ENCODE data around the gene PAQR5. TPM values are rescaled to one million over a fixed set of nuclear protein-coding genes. Genes with fewer than 3 reads are reported as not detected.
A peak's percentile ranks its signal among the peaks of the same experiment; 100 is the strongest.
"Not testable (repeated sequence)": the region's sequence is repeated elsewhere in the genome, so short reads cannot be mapped to it uniquely, and the experiment has no call there.

Gene PAQR5
- total RNA-seq, 2 donors from 2014 or later = 36.3 to 71.1 TPM

GRCh38 chr15:69377216-69377970, 78.7 kb downstream of the PAQR5 start:
- no peaks in the 10 kb centered on the region for H3K4me1 ChIP-seq
- H3K4me3 ChIP-seq = no peak overlapping the region
- no peaks in the 10 kb centered on the region for H3K9me3 ChIP-seq
- H3K9ac ChIP-seq (ENCODE audit: low read depth in 2 of 2, low read length in 2 of 2) = no peak overlapping the region
- no peaks in the 10 kb centered on the region for H3K27me3 ChIP-seq
- intact Hi-C loops (cut with DNase I) = no loop called here
- no peak overlapping the region for H3K27ac ChIP-seq
- no peak for TF ChIP-seq CTCF (IDR thresholded peaks at IDR 0.05)
- H3K36me3 ChIP-seq = no peaks in the 10 kb centered on the region
- DNase-seq = no peak

DNA sequence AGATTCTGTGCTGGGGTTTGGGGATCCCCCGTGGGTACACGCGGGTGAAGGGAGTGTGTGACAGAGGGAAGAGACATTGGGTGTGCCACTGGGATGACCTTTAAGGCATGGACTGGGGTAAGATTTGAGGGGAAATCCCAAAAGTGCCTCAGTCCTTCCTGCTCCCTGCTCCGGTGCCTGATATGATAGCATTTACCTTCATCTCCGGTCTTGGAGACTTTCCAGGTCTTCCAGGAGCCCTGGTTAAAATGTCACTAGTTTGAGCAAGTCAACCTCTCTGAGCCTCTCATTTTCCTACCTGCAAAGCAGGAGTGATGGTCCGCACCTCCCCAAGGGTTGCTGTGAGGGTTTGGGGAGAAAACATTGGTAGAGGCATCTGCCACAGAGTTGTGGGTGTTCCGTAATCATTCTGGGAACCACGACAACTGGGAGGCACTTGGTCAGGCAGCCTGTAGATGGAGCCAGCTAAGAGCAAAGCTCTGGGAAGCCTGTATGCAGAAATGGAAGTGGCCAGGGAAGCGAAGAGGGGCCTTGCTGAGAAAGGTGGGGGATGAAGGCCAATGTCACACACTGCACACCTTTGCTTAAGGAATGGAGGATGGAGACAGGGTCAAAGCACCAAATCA, 81.5 kb downstream of the PAQR5 start:
- no peaks in the 10 kb centered on the region for H3K27me3 ChIP-seq
- H3K4me1 ChIP-seq = no peaks in the 10 kb centered on the region
- H3K4me3 ChIP-seq = no peak overlapping the region
- intact Hi-C loops (cut with DNase I) = no loop called here
- no peak for TF ChIP-seq CTCF (IDR thresholded peaks at IDR 0.05)
- H3K9me3 ChIP-seq = no peaks in the 10 kb centered on the region
- no peaks in the 10 kb centered on the region for H3K36me3 ChIP-seq
- no peak overlapping the region for H3K9ac ChIP-seq (ENCODE audit: low read depth in 2 of 2, low read length in 2 of 2)
- DNase-seq = peak; percentile 41
- no peak overlapping the region for H3K27ac ChIP-seq

GRCh38 chr15:69380726-69381105, 82.0 kb downstream of the PAQR5 start:
- Histone ChIP-seq H3K36me3 (no peaks in the 10 kb centered on the region), H3K4me1 (no peaks in the 10 kb centered on the region), H3K4me3 (no peak overlapping the region), H3K9me3 (no peaks in the 10 kb centered on the region), H3K27ac (no peak overlapping the region), H3K9ac (ENCODE audit: low read depth in 2 of 2, low read length in 2 of 2) (no peak overlapping the region), H3K27me3 (no peaks in the 10 kb centered on the region)
- intact Hi-C loops (cut with DNase I) = no loop called here
- no peak for DNase-seq
- no peak for TF ChIP-seq CTCF (IDR thresholded peaks at IDR 0.05)

DNA sequence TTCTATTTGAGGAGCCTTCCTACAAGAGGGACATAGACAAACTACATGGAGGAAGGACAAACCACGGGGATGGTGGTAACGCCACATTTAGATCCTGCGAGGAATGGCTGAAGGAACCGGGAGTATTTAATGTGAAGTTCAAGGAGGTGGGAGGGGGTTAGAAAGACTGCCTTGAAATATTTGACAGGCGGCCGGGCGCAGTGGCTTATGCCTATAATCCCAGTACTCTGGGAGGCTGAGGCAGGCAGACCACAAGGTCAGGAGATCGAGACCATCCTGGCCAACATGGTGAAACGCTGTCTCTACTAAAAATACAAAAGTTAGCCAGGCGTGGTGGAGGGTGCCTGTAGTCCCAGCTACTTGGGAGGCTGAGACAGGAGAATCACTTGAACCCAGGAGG, 83.5 kb downstream of the PAQR5 start:
- H3K27me3 ChIP-seq; H3K4me3 ChIP-seq; H3K4me1 ChIP-seq; H3K36me3 ChIP-seq; H3K9me3 ChIP-seq; H3K9ac ChIP-seq (ENCODE audit: low read depth in 2 of 2, low read length in 2 of 2); DNase-seq; intact Hi-C loops (cut with DNase I); H3K27ac ChIP-seq: not testable (repeated sequence)

- H3K36me3 ChIP-seq; H3K4me3 ChIP-seq; H3K27me3 ChIP-seq; H3K9me3 ChIP-seq; intact Hi-C loops (cut with DNase I); H3K4me1 ChIP-seq; DNase-seq; H3K9ac ChIP-seq (ENCODE audit: low read depth in 2 of 2, low read length in 2 of 2); H3K27ac ChIP-seq: not testable (repeated sequence)
These were observed 85.4 kb downstream of the PAQR5 start for GRCh38 chr15:69384066-69384465.

DNA sequence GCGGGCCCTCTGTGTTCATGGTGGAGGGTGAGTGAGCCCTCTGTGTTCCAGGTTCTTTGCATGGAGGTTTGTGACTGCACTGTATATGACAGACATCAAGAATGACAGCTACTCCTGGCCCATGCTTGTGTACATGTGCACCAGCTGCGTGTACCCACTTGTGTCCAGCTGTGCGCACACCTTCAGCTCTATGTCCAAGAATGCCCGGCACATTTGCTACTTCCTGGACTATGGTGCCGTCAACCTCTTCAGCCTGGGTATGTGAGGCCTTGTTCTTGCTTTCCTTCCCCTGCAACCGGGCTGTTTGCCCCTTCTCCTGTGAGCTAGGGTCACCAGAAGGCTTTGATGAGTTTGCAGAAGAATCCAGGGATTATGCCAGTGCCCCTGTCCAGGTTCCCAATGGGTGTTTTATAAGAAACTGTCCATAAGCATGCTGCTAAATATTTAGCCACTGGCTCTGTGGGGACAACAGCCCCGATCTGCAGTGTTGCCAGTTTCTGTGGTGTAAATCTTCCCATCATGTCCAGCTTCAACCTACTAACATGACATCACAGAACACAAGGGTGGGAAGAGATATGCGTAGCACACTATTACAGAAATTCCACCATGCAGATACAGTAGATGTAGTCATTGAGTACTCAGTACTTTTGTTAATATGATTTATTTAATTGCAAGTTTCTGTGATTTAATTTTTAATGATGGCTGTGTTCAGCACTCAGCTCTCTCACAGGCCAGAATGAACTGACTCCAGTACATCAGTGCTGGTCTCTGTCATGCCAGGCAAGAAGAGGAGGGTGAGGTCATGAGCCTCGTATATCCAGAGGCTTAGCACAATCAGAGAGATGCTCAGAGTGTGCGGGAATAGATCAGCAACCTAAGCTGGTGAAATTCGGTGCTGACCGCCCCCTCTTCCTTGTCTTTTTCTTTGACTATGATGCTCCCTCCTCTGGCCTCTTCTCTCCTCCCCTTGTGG, 86.2 kb downstream of the PAQR5 start:
- intact Hi-C loops (cut with DNase I) = no loop called here

More for the DNA sequence above, 86.2 kb downstream of the PAQR5 start:
- Histone ChIP-seq H3K4me1 (no peaks in the 10 kb centered on the region), H3K27me3 (no peaks in the 10 kb centered on the region), H3K9ac (ENCODE audit: low read depth in 2 of 2, low read length in 2 of 2) (no peak overlapping the region), H3K27ac (no peak overlapping the region), H3K36me3 (no peaks in the 10 kb centered on the region), H3K9me3 (no peaks in the 10 kb centered on the region), H3K4me3 (no peak overlapping the region)
- no peak for TF ChIP-seq CTCF (IDR thresholded peaks at IDR 0.05)
- no peak for DNase-seq

Measured in colonic mucosa (tissue), 4 donors.